Dendritic cell treated with granulocyte-macrophage colony-stimulating factor and Interleukin-4, amounts not matched to agents 40 ng/mL and 50 ng/mL, for 4 days (primary cell): ENCODE results near the gene ADCY1.

ENCODE experiments used
- H3K27ac Mint-ChIP-seq: one replicate; pipeline ENCODE4 v1.8.0; 2022; ENCODE audit warnings: mild to moderate bottlenecking, mixed read lengths
- H3K27me3 Mint-ChIP-seq: one replicate; pipeline ENCODE4 v1.8.0; 2022; ENCODE audit warnings: mild to moderate bottlenecking, mixed read lengths
- H3K36me3 Mint-ChIP-seq: one replicate; pipeline ENCODE4 v1.8.0; 2022; ENCODE audit warnings: low read depth, mixed read lengths
- H3K4me1 Mint-ChIP-seq: one replicate; pipeline ENCODE4 v1.8.0; 2022; ENCODE audit warnings: low read depth, mixed read lengths
- H3K4me3 Mint-ChIP-seq: one replicate; pipeline ENCODE4 v1.8.0; 2022; ENCODE audit warnings: mild to moderate bottlenecking, moderate library complexity, mixed read lengths
- H3K9me3 Mint-ChIP-seq: one replicate; pipeline ENCODE4 v1.8.0; 2022; ENCODE audit warnings: mixed read lengths
- intact Hi-C: fragments of 100-400 bp; cut with micrococcal nuclease; formaldehyde crosslinking; loops from one replicate; pipeline ENCODE4 v1.15.0; 2022

The ADCY1 gene

GRCh38 chr7:45695249-45695995 is 121.3 kb downstream of the ADCY1 start:
- H3K9me3 Mint-ChIP-seq, result no peaks in the 10 kb centered on the region
- intact Hi-C loops, result no loop called here
- no peak overlapping the region for H3K4me3 Mint-ChIP-seq
- H3K27me3 Mint-ChIP-seq, result no peaks in the 10 kb centered on the region
- H3K36me3 Mint-ChIP-seq, result no peaks in the 10 kb centered on the region
- H3K4me1 Mint-ChIP-seq, result no peaks in the 10 kb centered on the region
- no peak overlapping the region for H3K27ac Mint-ChIP-seq

GRCh38 chr7:45696476-45696875 is 122.3 kb downstream of the ADCY1 start:
- no peak overlapping the region for H3K27ac Mint-ChIP-seq
- H3K36me3 Mint-ChIP-seq, result no peaks in the 10 kb centered on the region
- H3K9me3 Mint-ChIP-seq, result no peaks in the 10 kb centered on the region
- no peaks in the 10 kb centered on the region for H3K4me1 Mint-ChIP-seq
- intact Hi-C loops, result no loop called here
- no peak overlapping the region for H3K4me3 Mint-ChIP-seq
- H3K27me3 Mint-ChIP-seq, result no peaks in the 10 kb centered on the region

DNA sequence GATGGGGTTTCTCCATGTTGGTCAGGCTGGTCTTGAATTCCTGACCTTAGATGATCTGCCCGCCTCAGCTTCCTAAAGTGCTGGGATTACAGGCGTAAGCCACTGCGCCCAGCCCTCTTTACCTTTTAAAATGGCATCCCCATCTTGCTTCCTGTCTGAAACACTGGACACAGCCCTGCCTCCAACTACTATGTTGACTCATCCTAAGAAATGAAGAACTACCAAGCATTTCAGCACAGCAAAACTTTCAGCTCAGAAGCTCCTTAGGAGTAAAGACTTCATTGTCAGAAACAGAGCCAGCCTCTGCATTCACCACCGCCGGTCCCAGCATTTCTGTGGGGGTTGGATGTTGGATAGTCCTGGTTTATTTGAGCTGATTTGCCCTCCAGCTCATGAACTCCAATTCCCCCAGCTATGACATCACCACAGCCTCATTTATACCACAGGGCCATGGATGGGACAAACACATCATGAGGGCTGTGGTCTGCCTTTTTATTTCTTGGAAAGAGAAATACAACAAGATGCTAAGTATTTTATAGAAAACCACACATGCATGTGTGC is 123.5 kb downstream of the ADCY1 start:
- Mint-ChIP-seq H3K4me3 (no peak overlapping the region), H3K27ac (no peak overlapping the region), H3K4me1 (no peaks in the 10 kb centered on the region), H3K9me3 (no peaks in the 10 kb centered on the region), H3K27me3 (no peaks in the 10 kb centered on the region), H3K36me3 (no peaks in the 10 kb centered on the region)
- intact Hi-C loops, result no loop called here

- H3K36me3 Mint-ChIP-seq, result no peaks in the 10 kb centered on the region
These were observed 124.3 kb downstream of the ADCY1 start for GRCh38 chr7:45698303-45699014.

DNA sequence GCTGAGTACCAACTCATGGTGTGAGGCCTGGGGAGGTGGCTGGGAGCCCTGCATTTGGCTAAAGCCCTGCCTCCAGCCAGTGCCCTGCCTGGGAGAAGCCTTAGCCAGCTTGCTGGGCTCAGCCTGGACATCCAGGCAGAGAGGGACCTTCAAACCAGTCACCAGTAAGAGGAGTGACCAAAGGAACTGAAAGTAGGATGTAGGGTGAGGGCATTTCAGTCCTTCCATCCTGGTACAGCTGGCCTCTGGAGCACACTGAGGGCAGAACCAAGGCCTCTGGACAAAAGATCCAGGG is 124.8 kb downstream of the ADCY1 start:
- intact Hi-C loops, result no loop called here
- Mint-ChIP-seq H3K9me3 (no peaks in the 10 kb centered on the region), H3K27me3 (no peaks in the 10 kb centered on the region), H3K27ac (no peak overlapping the region), H3K36me3 (no peaks in the 10 kb centered on the region), H3K4me3 (no peak overlapping the region), H3K4me1 (no peaks in the 10 kb centered on the region)

More at GRCh38 chr7:45698303-45699014, 124.3 kb downstream of the ADCY1 start:
- H3K9me3 Mint-ChIP-seq, result no peaks in the 10 kb centered on the region
- no peaks in the 10 kb centered on the region for H3K27me3 Mint-ChIP-seq
- H3K27ac Mint-ChIP-seq, result no peak overlapping the region
- intact Hi-C loops, result no loop called here
- H3K4me3 Mint-ChIP-seq, result no peak overlapping the region
- no peaks in the 10 kb centered on the region for H3K4me1 Mint-ChIP-seq

DNA sequence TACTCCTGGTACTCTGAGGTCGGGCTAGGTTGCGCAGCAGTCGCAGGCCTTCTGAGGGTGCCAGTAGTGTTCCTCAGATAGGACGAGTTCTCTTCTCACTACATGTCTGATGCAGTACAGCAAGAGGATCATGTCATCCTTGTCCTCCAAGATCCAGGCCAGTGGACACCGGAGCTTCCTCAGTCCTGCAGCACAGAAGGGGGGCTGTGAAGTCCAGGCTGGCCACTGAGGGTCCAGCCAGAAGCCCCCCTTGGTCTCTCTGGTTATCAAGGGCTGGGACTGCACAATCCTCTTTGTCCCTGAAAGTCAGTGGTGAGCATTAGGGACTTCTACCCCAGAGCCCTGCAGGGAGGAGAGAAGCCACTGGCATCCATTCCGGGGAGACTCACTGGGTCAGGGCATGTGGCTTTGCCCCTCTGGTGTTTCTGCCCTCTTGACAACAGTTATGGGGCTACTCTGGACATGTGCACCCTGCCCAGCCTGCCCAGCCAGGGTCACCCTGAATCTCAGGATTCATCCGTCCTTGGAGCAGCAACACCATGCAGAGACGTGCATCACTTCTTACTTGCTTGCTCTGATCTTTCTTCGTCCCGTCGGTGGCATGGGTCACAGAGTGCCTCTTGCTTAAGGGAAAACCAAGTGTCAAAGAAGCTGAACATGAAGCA is 125.7 kb downstream of the ADCY1 start:
- no peak overlapping the region for H3K4me3 Mint-ChIP-seq
- H3K4me1 Mint-ChIP-seq, result no peaks in the 10 kb centered on the region
- H3K9me3 Mint-ChIP-seq, result no peaks in the 10 kb centered on the region
- H3K36me3 Mint-ChIP-seq, result no peaks in the 10 kb centered on the region
- no peaks in the 10 kb centered on the region for H3K27me3 Mint-ChIP-seq
- no peak overlapping the region for H3K27ac Mint-ChIP-seq
- intact Hi-C loops, result no loop called here

DNA sequence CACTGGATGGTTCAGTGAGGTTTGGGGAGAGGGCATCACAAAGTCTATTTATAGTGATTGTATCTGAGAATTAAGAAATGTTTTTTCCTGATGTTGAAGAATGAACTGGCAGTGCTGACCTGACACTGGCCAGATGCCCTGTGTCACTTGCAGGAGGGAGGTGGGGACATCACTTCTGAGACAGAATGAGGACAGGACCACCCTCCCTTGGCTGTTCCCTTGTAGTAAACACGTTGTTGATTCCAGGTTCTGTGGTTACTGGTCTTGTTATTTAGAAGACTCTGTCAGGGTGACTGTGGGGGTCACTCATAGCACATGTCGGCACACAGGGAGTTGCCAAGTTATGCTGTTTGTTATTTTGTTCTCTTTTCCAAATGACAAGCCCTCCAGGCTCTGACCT is 126.4 kb downstream of the ADCY1 start:
- H3K9me3 Mint-ChIP-seq, result no peaks in the 10 kb centered on the region
- no peak overlapping the region for H3K27ac Mint-ChIP-seq
- no peak overlapping the region for H3K4me3 Mint-ChIP-seq
- H3K27me3 Mint-ChIP-seq, result no peaks in the 10 kb centered on the region
- H3K4me1 Mint-ChIP-seq, result no peaks in the 10 kb centered on the region
- H3K36me3 Mint-ChIP-seq, result no peaks in the 10 kb centered on the region
- intact Hi-C loops, result no loop called here

DNA sequence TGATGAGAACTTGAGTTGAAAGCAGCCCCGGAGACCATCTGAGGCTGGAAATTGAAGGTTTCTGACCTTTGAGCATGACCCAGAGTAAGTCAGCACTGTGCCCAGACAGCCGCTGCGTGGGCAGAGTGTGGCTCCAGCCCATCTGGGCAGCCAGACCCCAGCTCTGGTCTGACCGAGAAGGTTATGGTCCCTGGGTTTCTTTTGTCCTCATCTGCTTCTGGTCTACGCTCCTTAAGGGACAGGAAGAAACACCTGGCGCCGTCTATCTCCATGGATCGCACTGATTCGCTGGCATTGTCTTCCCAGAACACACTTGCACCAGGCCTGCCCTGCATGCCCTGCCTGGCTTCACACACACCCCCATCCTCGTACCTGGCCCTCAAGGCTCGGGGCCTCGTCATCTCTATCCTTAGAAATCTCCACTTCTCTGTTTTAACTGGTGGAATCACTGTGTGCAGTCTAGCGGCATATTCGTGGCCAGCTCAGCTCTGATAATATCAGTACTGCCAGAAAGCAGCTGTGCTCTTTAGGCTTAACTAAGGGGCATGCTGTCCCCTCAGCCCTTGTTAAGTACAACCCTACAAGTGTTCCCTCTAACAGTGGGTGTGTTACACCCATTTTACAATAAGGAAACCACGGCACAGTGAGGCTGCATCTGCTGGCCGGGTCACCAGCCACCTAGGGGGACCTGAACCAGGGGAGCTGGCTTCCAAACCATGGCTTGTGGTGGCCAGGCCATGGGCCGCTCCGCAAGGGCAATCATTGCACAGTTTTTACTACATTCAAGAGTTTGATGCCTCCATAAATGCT is 127.7 kb downstream of the ADCY1 start:
- Mint-ChIP-seq H3K36me3 (no peaks in the 10 kb centered on the region), H3K4me3 (no peak overlapping the region), H3K4me1 (no peaks in the 10 kb centered on the region), H3K27ac (no peak overlapping the region), H3K9me3 (no peaks in the 10 kb centered on the region), H3K27me3 (no peaks in the 10 kb centered on the region)
- intact Hi-C loops, result no loop called here

DNA sequence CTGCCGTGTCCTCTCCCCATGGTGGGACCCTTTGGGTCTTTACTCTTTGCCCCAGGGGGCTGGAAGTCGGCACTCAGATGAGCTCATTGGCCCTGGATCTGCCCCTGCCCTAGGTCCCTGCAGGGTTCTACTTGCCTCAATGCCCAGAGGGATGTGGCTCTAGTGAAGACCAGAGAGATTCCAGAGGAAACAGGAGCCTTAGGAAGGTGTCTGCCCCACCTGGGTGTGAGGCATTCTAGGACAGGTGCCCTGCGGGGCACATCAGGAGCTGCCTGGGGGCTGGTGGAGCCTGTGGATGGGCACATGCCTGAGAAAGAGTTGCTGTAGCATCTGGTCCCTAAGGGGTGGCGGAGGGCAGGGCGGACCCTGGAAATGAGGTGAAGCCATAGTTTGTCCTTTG is 128.6 kb downstream of the ADCY1 start:
- Mint-ChIP-seq H3K36me3 (no peaks in the 10 kb centered on the region), H3K27me3 (no peaks in the 10 kb centered on the region), H3K27ac (no peak overlapping the region), H3K4me3 (no peak overlapping the region), H3K9me3 (no peaks in the 10 kb centered on the region), H3K4me1 (no peaks in the 10 kb centered on the region)
- intact Hi-C loops, result no loop called here

DNA sequence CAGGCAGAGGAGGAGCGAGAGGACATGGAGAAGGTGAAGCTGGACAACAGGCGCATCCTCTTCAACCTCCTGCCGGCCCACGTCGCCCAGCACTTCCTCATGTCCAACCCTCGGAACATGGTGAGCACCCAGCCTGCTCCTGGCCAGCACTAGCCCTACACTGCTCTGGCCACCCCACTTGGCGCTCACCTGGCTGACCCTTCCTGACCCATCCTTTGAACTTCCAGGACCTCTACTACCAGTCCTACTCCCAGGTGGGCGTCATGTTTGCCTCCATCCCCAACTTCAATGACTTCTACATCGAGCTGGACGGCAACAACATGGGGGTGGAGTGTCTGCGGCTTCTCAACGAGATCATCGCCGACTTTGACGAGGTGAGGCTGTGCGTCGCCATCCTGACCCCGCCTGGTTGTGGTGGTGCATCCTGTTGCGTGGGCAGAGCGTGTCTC is 129.2 kb downstream of the ADCY1 start:
- Mint-ChIP-seq H3K27ac (no peak overlapping the region), H3K9me3 (no peaks in the 10 kb centered on the region), H3K36me3 (no peaks in the 10 kb centered on the region), H3K4me3 (no peak overlapping the region), H3K27me3 (no peaks in the 10 kb centered on the region), H3K4me1 (no peaks in the 10 kb centered on the region)
- intact Hi-C loops, result no loop called here

DNA sequence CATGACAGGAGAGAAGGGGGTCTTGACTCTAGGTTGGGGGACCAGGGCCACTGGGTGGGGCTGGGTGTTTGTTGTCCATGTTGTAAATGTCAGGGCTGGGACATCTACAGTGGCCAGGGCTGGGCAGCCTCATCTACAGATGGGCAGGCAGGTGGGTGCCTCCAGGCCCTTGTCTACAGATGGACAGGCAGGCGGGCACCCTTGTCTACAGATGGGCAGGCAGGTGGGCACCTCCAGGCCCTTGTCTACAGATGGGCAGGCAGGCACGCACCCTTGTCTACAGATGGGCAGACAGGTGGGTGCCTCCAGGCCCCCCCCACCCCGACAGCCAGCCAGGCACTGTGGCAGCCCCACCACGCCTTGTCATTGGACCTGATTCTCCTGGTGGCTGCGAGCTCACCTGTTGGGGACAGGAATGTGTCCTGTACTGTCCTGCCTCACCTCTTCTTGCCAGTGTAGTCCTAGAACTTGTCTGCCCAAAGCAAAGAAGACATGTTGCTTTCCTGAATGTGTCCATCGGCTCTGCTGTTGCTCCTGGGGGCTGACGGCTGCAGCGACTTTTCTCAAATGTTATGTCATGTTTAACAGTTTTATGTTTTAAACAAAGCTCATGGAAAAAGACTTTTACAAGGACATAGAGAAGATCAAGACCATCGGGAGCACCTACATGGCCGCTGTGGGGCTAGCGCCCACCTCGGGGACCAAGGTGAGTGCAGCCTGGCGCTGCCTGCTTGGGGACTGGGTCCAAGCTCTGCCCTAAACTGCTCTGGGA is 129.9 kb downstream of the ADCY1 start:
- Mint-ChIP-seq H3K27ac (no peak overlapping the region), H3K27me3 (no peaks in the 10 kb centered on the region), H3K4me3 (no peak overlapping the region), H3K36me3 (no peaks in the 10 kb centered on the region), H3K4me1 (no peaks in the 10 kb centered on the region), H3K9me3 (no peaks in the 10 kb centered on the region)
- intact Hi-C loops, result no loop called here

GRCh38 chr7:45704683-45705016 is 130.5 kb downstream of the ADCY1 start:
- intact Hi-C loops, result no loop called here
- no peak overlapping the region for H3K27ac Mint-ChIP-seq

More at GRCh38 chr7:45704683-45705016, 130.5 kb downstream of the ADCY1 start:
- no peak overlapping the region for H3K4me3 Mint-ChIP-seq
- H3K4me1 Mint-ChIP-seq, result no peaks in the 10 kb centered on the region
- H3K36me3 Mint-ChIP-seq, result no peaks in the 10 kb centered on the region
- no peaks in the 10 kb centered on the region for H3K27me3 Mint-ChIP-seq
- H3K9me3 Mint-ChIP-seq, result no peaks in the 10 kb centered on the region
